ENCODE data around the gene CCNC. TPM values are rescaled to one million over a fixed set of nuclear protein-coding genes. Genes with fewer than 3 reads are reported as not detected.
A peak's percentile ranks its signal among the peaks of the same experiment; 100 is the strongest.
"Not testable (repeated sequence)": the region's sequence is repeated elsewhere in the genome, so short reads cannot be mapped to it uniquely, and the experiment has no call there.

The CCNC gene
- total RNA-seq, 1 donor from 2014 or later, result 47.4 TPM

DNA sequence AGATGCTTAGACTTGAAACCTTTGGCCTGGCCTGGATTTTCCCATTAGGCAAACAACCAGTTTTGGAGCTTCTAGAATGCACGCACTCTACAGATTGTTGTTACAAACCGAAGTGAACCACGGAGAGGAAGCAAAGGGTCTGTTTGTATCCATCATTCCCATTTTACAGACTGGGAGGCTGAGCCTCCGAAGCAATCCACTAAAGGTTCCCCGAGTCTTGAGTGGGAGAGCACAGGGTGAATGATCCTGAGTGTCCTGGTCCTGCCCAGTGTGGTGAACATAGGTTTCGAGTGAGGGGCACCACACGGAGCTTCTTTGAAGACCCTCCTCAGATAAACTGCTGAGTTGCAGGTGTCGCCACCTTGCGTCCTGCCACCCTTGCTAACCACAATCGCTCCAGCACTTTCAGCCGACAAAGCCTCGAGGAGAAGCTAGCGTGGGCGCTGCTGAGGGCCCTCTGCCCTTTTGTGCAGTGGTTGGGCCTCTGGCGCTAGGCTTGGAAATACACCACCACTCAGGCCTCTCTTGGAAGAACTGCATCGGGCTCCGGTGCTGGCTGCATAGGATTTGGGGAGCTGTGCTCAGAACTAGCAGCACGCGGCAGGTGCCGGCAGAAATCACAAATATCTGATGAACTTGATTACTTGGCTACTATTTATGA is 36.7 kb upstream of the CCNC start:
- intact Hi-C loops (cut with DNase I), result no loop called here
- TF ChIP-seq POLR2AphosphoS5 (IDR thresholded peaks at IDR 0.05; ENCODE audit: insufficient read depth in 1 of 2, low read depth in 1 of 2), result no peak
- TF ChIP-seq POLR2A (IDR thresholded peaks at IDR 0.05), result no peak
- TF ChIP-seq, protein P1, sequence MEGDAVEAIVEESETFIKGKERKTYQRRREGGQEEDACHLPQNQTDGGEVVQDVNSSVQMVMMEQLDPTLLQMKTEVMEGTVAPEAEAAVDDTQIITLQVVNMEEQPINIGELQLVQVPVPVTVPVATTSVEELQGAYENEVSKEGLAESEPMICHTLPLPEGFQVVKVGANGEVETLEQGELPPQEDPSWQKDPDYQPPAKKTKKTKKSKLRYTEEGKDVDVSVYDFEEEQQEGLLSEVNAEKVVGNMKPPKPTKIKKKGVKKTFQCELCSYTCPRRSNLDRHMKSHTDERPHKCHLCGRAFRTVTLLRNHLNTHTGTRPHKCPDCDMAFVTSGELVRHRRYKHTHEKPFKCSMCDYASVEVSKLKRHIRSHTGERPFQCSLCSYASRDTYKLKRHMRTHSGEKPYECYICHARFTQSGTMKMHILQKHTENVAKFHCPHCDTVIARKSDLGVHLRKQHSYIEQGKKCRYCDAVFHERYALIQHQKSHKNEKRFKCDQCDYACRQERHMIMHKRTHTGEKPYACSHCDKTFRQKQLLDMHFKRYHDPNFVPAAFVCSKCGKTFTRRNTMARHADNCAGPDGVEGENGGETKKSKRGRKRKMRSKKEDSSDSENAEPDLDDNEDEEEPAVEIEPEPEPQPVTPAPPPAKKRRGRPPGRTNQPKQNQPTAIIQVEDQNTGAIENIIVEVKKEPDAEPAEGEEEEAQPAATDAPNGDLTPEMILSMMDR (IDR thresholded peaks at IDR 0.05), result no peak
- Histone ChIP-seq H3K36me3 (no peaks in the 10 kb centered on the region), H3K4me3 (no peak overlapping the region), H3K27ac (no peak overlapping the region), H3K27me3 (peaks cover 59% of the 10 kb centered on the region), H3K9me3 (no peaks in the 10 kb centered on the region), H3K4me1 (peaks cover 26% of the 10 kb centered on the region)
- DNase-seq (ENCODE audit: extremely low spot score in 2 of 2), result no peak

DNA sequence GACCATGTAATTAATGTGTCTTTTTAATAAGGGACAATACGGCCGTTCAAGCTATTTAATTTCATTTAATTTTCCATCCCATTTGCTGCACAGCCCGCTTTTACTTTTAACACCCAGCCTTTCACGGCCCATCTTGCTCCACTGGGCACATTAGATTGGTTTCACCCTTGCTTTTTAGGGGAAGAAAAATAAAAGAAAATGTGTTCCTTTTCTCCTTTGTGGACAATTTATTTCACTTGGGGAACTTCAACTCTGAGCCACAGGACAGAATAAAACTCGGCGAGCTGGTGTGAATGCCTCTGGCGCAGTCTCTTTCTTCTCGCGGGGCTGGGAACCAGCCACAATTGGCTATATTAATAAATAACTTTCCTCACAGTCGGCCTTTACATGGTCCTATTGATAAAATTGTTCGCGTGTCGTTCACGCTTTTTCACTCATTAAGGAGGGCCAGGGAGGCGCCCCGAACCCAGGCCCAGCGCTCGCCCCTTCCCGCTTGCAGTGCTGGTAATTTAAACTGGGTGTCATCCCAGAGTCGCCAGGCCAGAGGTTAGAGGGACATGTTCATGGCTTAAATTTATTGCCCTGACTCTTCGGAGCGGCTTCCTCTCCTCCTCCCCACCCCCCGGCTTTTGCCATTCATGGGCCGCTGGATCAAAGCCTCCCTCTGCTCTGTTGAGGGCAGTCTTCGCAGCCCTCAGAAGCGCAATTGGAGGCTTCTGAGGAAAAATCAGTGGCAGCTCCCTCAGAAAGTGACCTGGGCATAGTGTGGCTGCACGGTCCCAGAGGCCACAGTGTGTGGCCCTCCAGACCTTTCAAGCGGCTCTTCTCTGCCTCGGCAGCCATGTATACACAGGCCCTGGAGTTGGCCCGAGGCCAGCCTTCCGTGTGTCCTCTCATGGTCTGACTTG is 36.0 kb upstream of the CCNC start:
- peaks cover 53% of the 10 kb centered on the region for H3K27me3 ChIP-seq
- no peak overlapping the region for H3K27ac ChIP-seq
- H3K4me3 ChIP-seq, result peak overlapping the region; percentile 26 to 33
- no peak for DNase-seq (ENCODE audit: extremely low spot score in 2 of 2)
- no peaks in the 10 kb centered on the region for H3K9me3 ChIP-seq
- TF ChIP-seq, protein P1 (IDR thresholded peaks at IDR 0.05), result no peak
- TF ChIP-seq POLR2A (IDR thresholded peaks at IDR 0.05), result no peak
- no peak for TF ChIP-seq POLR2AphosphoS5 (IDR thresholded peaks at IDR 0.05; ENCODE audit: insufficient read depth in 1 of 2, low read depth in 1 of 2)
- peaks cover 26% of the 10 kb centered on the region for H3K4me1 ChIP-seq
- H3K36me3 ChIP-seq, result no peaks in the 10 kb centered on the region
- intact Hi-C loops (cut with DNase I), result no loop called here

DNA sequence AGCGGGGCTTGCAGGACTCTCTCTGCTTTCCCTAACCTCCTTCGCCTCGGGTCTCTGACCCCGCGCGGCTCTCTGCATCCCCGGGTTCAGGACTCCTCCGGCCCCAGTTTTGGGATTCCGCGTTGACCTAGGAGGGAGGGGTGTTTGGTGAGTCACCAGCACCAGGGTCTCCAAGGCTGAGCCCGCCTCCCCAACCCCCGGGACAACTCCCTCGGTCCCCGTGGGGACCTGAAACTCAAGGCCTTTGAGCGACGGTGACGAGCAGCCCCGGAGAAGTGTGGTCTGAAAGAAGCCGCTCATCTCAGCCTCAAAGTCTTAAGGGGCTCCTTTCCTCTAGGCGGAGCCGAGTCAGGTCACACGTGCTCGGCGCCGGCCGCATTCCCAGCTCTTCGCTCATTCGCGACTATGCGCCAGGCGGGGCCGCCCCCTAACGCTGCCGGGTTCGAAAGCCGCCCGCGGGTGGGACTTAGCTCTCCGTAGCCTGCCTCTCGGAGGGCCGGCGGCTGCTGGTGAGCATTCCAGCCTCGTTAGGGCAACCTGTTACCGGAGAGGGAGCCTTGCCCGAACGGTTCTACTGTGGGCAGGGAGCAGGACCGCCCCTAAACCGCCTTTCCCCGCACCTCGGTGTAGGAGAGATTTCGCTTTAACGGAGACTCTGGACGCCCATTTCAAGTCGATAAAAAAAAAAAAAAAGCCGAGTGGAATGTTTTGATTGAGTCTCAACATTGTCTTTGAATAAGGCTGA is 35.1 kb upstream of the CCNC start:
- no peak for DNase-seq (ENCODE audit: extremely low spot score in 2 of 2)
- Histone ChIP-seq H3K4me3 (peak overlapping the region; percentile 26 to 33), H3K9me3 (no peaks in the 10 kb centered on the region), H3K4me1 (peaks cover 26% of the 10 kb centered on the region), H3K27ac (no peak overlapping the region), H3K36me3 (no peaks in the 10 kb centered on the region), H3K27me3 (peaks cover 46% of the 10 kb centered on the region)
- TF ChIP-seq POLR2AphosphoS5 (IDR thresholded peaks at IDR 0.05; ENCODE audit: insufficient read depth in 1 of 2, low read depth in 1 of 2) (peak in 1 of 2 donors; percentile 11), POLR2A (IDR thresholded peaks at IDR 0.05) (no peak)
- intact Hi-C loops (cut with DNase I), result no loop called here

DNA sequence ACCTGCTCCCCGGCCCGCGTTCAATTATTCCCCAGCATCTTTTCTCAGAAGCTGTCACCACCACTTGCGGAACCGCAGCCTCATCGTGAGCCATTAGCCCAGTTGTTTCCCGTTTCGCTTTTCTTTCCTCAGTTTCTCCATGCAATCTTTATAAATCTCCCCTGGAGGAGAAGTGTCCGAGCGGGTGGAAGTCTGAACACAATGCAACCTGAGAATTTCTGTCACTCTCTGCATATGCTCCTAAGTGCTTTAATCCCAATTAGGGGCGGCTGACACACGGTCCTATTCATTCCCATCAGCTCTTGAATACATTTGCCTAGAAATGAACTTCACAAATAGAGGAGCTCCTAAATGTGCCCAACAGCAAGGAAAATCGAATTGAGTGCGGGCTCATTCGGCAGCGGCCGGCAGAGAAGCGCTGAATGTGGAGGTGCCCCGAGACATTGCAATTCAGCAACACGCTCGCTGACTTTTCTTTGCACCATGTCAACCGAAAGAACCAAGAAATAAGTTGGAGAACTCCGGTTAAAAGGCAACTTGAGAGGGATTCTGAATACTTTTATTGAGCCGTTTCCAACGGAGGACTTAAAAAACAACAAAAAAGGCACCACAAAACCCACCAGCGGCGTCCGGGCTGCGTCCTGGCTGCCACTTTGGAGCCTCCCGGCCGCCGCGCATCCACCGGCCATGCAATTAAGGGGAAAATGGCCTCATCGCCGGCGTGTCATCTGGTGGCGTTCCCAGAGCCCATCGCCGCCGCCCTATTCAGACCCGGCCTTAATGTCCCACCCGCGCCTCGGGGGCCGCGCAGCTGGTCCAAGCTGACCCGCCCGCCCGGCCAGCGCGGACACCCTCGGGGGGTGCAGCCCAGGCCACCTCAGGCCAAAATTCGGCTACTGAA is 34.3 kb upstream of the CCNC start:
- Histone ChIP-seq H3K27me3 (peaks cover 38% of the 10 kb centered on the region), H3K27ac (no peak overlapping the region), H3K4me1 (peaks cover 26% of the 10 kb centered on the region), H3K36me3 (no peaks in the 10 kb centered on the region), H3K9me3 (no peaks in the 10 kb centered on the region), H3K4me3 (peak overlapping the region; percentile 26 to 33)
- intact Hi-C loops (cut with DNase I), result no loop called here
- no peak for DNase-seq (ENCODE audit: extremely low spot score in 2 of 2)
- no peak for TF ChIP-seq POLR2A (IDR thresholded peaks at IDR 0.05)
- TF ChIP-seq, protein P1 (IDR thresholded peaks at IDR 0.05), result no peak
- peak in 1 of 2 donors; percentile 3 for TF ChIP-seq POLR2AphosphoS5 (IDR thresholded peaks at IDR 0.05; ENCODE audit: insufficient read depth in 1 of 2, low read depth in 1 of 2)

DNA sequence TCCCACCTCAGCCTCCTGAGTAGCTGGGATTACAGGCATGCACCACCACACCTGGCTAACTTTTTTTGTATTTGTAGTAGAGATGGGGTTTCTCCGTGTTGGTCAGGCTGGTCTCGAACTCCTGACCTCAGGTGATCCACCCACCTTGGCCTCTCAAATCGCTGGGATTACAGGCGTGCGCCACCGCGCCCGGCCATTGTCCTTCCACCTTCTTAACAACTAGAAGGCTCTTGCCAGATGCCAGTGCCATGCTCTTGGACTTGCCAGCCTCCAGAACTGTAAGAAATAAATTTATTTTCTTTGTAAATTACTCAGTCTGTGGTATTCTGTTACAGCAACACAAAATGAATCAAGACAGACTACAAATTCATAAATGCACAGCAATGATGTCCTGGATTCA is 26.2 kb upstream of the CCNC start:
- not testable (repeated sequence) for H3K36me3 ChIP-seq

More for the DNA sequence above, 26.2 kb upstream of the CCNC start:
- H3K4me1 ChIP-seq; H3K4me3 ChIP-seq; H3K27me3 ChIP-seq; DNase-seq (ENCODE audit: extremely low spot score in 2 of 2); H3K9me3 ChIP-seq; intact Hi-C loops (cut with DNase I); H3K27ac ChIP-seq: not testable (repeated sequence)
